K562 (cell line): ENCODE data around the gene PMPCA. TPM values are rescaled to one million over a fixed set of nuclear protein-coding genes. Genes with fewer than 3 reads are reported as not detected.

Experiments
- ATAC-seq: fragments of 200-7000 bp; cut with Tn5 transposase; 3 replicates; pipeline ENCODE4 v1.9.1; 2020; ENCODE audit warnings: moderate library complexity
- BruUV-seq: library from RNA; stranded (reverse); fragments of 400-500 nt; replicated peaks from 2 replicates; lab custom pipeline; 2021; lab: Mats Ljungman, UMichigan
- CTCF ChIA-PET: fragments of 300-600 bp; formaldehyde crosslinking; extraction: SDS; loops from one replicate; lab custom pipeline; 2021; ENCODE audit warnings: low intra/inter-chr PET ratio; lab: Yijun Ruan, JAX
- POLR2A ChIA-PET: fragments of 300-600, 350-650 bp; sonication (Branson Sonifier 250); formaldehyde crosslinking; extraction: SDS; loops from one replicate; lab custom pipeline; 2021; ENCODE audit warnings: antibody characterized with exemption, inconsistent platforms; lab: Yijun Ruan, JAX
- DNase-seq, 4 experiments: peaks; one replicate each; pipeline versions ENCODE4 v3.0.0 to v3.0.0-alpha.2; 2011 to 2018; ENCODE audit warnings: low spot score in 3 of 4, mixed read lengths in 3 of 4; ENCODE audit errors: extremely low read depth in 1 of 4
- FAIRE-seq: peaks from 2 replicates; lab custom pipeline; 2011; peaks lifted over from hg19 to GRCh38; lab: Jason Lieb, UNC
- H2AFZ ChIP-seq: 2 replicates; pipeline ENCODE4 v1.6.0; 2011; ENCODE audit warnings: low read depth, low read length, control low read depth, inconsistent platforms
- H3K27ac ChIP-seq: fragments of 200-600 bp; 3 replicates; pipeline ENCODE4 v1.8.0; 2011; ENCODE audit warnings: low read depth, mild to moderate bottlenecking, control low read depth, inconsistent platforms, low read length, moderate library complexity, mixed read lengths; ENCODE audit errors: extremely low read depth
- H3K27me3 ChIP-seq, 2 experiments: fragments of 300-600 bp in 1 of 2; 2 replicates in 1 of 2; 3 replicates in 1 of 2; pipeline versions ENCODE4 v1.6.0 to v1.8.0; 2011; ENCODE audit warnings: inconsistent platforms in 2 of 2, low read length in 2 of 2, mild to moderate bottlenecking in 1 of 2, mixed read lengths in 1 of 2, moderate library complexity in 1 of 2; ENCODE audit not compliant: control insufficient read depth in 2 of 2, insufficient read depth in 2 of 2
- H3K36me3 ChIP-seq: fragments of 300-600 bp; 3 replicates; pipeline ENCODE4 v1.8.0; 2011; ENCODE audit warnings: mild to moderate bottlenecking, low read length, inconsistent platforms; ENCODE audit not compliant: control insufficient read depth, insufficient read depth
- H3K4me1 ChIP-seq, 2 experiments: fragments of 200-600 bp in 1 of 2; replicated peaks in 1 of 2; 2 replicates in 1 of 2; 3 replicates in 1 of 2; pipeline versions ENCODE4 v1.5.1 to v1.8.0; 2011; ENCODE audit warnings: inconsistent platforms in 2 of 2, low read length in 2 of 2, mild to moderate bottlenecking in 1 of 2, mixed read lengths in 1 of 2, moderate library complexity in 1 of 2; ENCODE audit not compliant: control insufficient read depth in 2 of 2, insufficient read depth in 2 of 2
- H3K4me2 ChIP-seq: 2 replicates; pipeline ENCODE4 v1.6.1; 2011; ENCODE audit warnings: low read length, control low read depth, inconsistent platforms, mixed read lengths; ENCODE audit not compliant: insufficient read depth
- H3K4me3 ChIP-seq: fragments of 200-600 bp; sonication (generic), shearing (Covaris generic); 2 replicates; pipeline ENCODE4 v1.5.1; 2016; ENCODE audit warnings: control low read depth, inconsistent platforms
- H3K79me2 ChIP-seq: fragments of 200-600 bp; 3 replicates; pipeline ENCODE4 v1.8.0; 2011; ENCODE audit warnings: low read length, inconsistent platforms; ENCODE audit not compliant: control insufficient read depth, insufficient read depth
- H3K9ac ChIP-seq, 2 experiments: 2 replicates each; pipeline versions ENCODE4 v1.6.0 to v1.6.1; 2011; ENCODE audit warnings: low read depth in 2 of 2, low read length in 2 of 2, control low read depth in 1 of 2, inconsistent platforms in 1 of 2, mild to moderate bottlenecking in 1 of 2, mixed read lengths in 1 of 2; ENCODE audit not compliant: insufficient read depth in 1 of 2
- H3K9me1 ChIP-seq: one replicate; pipeline ENCODE4 v1.6.0; 2011; ENCODE audit warnings: inconsistent platforms, mild to moderate bottlenecking, low read length, moderate library complexity; ENCODE audit not compliant: control insufficient read depth, insufficient read depth
- H3K9me3 ChIP-seq: replicated peaks from 2 replicates; pipeline ENCODE4 v1.5.1; 2011; ENCODE audit warnings: low read depth, low read length, inconsistent platforms; ENCODE audit not compliant: control insufficient read depth, insufficient read depth
- H4K20me1 ChIP-seq: replicated peaks from 2 replicates; pipeline ENCODE4 v1.6.1; 2011; ENCODE audit warnings: low read length, inconsistent platforms, mixed read lengths; ENCODE audit not compliant: control insufficient read depth, insufficient read depth
- ARID1B ChIP-seq: fragments of 450-650 bp; IDR thresholded peaks from 2 replicates; pipeline ENCODE4 v1.6.1; 2016; ENCODE audit warnings: antibody characterized with exemption, mild to moderate bottlenecking, inconsistent platforms
- ID3 ChIP-seq, 2 experiments: fragments of 250-450 bp in 1 of 2; fragments of 450-650 bp in 1 of 2; sonication (Bioruptor Pico) in 1 of 2; IDR thresholded peaks; 2 replicates each; pipeline versions ENCODE4 v1.6.1 to v1.8.0; 2016 to 2021; ENCODE audit warnings: mild to moderate bottlenecking in 2 of 2, moderate library complexity in 2 of 2, missing compliant biosample characterization in 1 of 2, missing genetic modification characterization in 1 of 2
- KLF16 ChIP-seq: IDR thresholded peaks from 2 replicates; pipeline ENCODE4 v1.6.1; 2016; ENCODE audit warnings: antibody characterized with exemption
- NFIC ChIP-seq: fragments of 450-650 bp; IDR thresholded peaks from 2 replicates; pipeline ENCODE4 v1.6.1; 2017; ENCODE audit warnings: mild to moderate bottlenecking, inconsistent platforms
- RCOR1 ChIP-seq, 2 experiments: IDR thresholded peaks; 2 replicates each; pipeline ENCODE4 v1.6.1; 2012; ENCODE audit warnings: low read depth in 2 of 2, low read length in 2 of 2, borderline replicate concordance in 1 of 2, improper control_type of control experiment in 1 of 2
- RNF219 ChIP-seq: fragments of 250-450 bp; sonication (Bioruptor Pico); IDR thresholded peaks from 2 replicates; pipeline ENCODE4 v1.5.0; 2022; ENCODE audit warnings: mild to moderate bottlenecking
- SRSF7 ChIP-seq: fragments of 200-400 bp; formaldehyde crosslinking; optimal IDR thresholded peaks from 2 replicates; pipeline ENCODE3; 2017; ENCODE audit warnings: mild to moderate bottlenecking, low read depth, low read length
- TCF15 ChIP-seq: fragments of 250-450 bp; sonication (Bioruptor Pico); IDR thresholded peaks from 2 replicates; pipeline ENCODE4 v1.8.0; 2022; ENCODE audit warnings: moderate library complexity, mild to moderate bottlenecking, inconsistent platforms
- ZNF12 ChIP-seq: sonication (generic); formaldehyde crosslinking; IDR thresholded peaks from 2 replicates; pipeline ENCODE4 v1.4.0; 2020; ENCODE audit warnings: mild to moderate bottlenecking, missing genetic modification reagents
- ZNF324 ChIP-seq: fragments of 250-450 bp; sonication (Bioruptor Pico); IDR thresholded peaks from 2 replicates; pipeline ENCODE4 v1.4.0; 2020; ENCODE audit warnings: mild to moderate bottlenecking
- WGBS: fragments of 100-300 bp; shearing (Covaris generic); methylation state at CpG from one replicate; pipeline ENCODE4 v1.1.6; 2016; ENCODE audit warnings: low coverage, mixed read lengths; ENCODE audit not compliant: insufficient coverage; ENCODE audit errors: missing lambda C conversion rate; 5-methylcytosine and 5-hydroxymethylcytosine counted together
- in situ Hi-C: fragments of 300-500 bp; cut with MboI; formaldehyde crosslinking; loops from 4 replicates; pipeline ENCODE4 v1.15.0; 2018; ENCODE audit warnings: inconsistent platforms, mixed read lengths
- intact Hi-C: fragments of 100-400 bp; cut with micrococcal nuclease; formaldehyde crosslinking; loops from 2 replicates; pipeline ENCODE4 v1.14.2; 2022
- polyA plus RNA-seq, 8 experiments: library from polyadenylated mRNA; depleted of rRNA in 4 of 8; stranded (reverse) in 5 of 8; unstranded in 3 of 8; fragments of >200 nt; fragmentation: Nextera tagmentation in 2 of 8; fragmentation: Illumina TruSeq in 1 of 8; extraction: Ambion mirVana in 2 of 8; extraction: Trizol in 1 of 8; gene quantifications; 2 replicates each; pipeline versions ENCODE4 v1.2.1 to v1.2.3, GENCODE V29; 2011 to 2014; ENCODE audit warnings: inconsistent platforms in 1 of 8, missing spikeins in 1 of 8
- total RNA-seq, 7 experiments: library from RNA; depleted of rRNA in 6 of 7; stranded (reverse); fragments of >200 nt in 6 of 7; fragmentation: Illumina TruSeq in 2 of 7; extraction: Trizol in 2 of 7; gene quantifications; 2 replicates each; pipeline versions ENCODE4 v1.2.1 to v1.2.3, GENCODE V29; 2011 to 2021; ENCODE audit warnings: low replicate concordance in 1 of 7
- TF ChIP-seq, protein P1 (sequence below): fragments of 450-650 bp; IDR thresholded peaks from 2 replicates; pipeline ENCODE4 v1.6.1; 2016
- TF ChIP-seq, protein P2 (sequence below): fragments of 450-650 bp; IDR thresholded peaks from 2 replicates; pipeline ENCODE4 v1.6.1; 2017; ENCODE audit warnings: mild to moderate bottlenecking, moderate library complexity
- TF ChIP-seq, protein P3 (sequence below): fragments of 250-450 bp; sonication (Bioruptor Pico); IDR thresholded peaks from 2 replicates; pipeline ENCODE4 v1.5.0; 2020; ENCODE audit warnings: mild to moderate bottlenecking

PMPCA gene
- total and polyA plus RNA-seq, 9 of the 15 experiments (the other 6 are each of a cell fraction or from before 2014, with no cell fraction given), result 23.9 to 143 (median 86.6) TPM

DNA sequence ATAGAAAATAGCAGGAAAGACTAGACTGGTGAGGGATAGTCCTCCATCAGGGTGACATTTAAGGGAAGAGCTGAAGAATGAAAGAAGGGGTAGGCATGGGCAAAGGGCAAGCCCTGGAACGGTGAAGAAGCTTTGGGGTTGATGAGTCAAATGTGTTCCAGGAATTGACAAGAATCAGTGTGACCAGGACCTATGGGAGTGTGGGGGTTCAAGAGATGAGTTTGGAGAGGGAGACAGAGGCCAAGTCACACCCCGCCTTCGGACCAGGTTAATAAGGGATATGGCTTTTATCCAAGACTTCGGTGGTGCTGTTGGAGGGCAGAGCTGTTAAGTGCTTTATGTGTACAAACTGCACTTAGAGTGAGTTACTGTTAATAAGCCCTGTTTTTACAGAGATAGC, 920 bp downstream of the PMPCA start (continued):
- TF ChIP-seq ID3 (CRISPR knock-in tag; IDR thresholded peaks at IDR 0.05), result no peak
- TF ChIP-seq ID3 (tag; IDR thresholded peaks at IDR 0.05), result no peak
- TF ChIP-seq ARID1B, result peak; percentile 27; the same call in 1 of the 2 replicates
- TF ChIP-seq SRSF7, result no peak
- TF ChIP-seq, protein P1, sequence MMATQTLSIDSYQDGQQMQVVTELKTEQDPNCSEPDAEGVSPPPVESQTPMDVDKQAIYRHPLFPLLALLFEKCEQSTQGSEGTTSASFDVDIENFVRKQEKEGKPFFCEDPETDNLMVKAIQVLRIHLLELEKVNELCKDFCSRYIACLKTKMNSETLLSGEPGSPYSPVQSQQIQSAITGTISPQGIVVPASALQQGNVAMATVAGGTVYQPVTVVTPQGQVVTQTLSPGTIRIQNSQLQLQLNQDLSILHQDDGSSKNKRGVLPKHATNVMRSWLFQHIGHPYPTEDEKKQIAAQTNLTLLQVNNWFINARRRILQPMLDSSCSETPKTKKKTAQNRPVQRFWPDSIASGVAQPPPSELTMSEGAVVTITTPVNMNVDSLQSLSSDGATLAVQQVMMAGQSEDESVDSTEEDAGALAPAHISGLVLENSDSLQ, result no peak
- TF ChIP-seq ZNF324, result no peak
- TF ChIP-seq, protein P2, sequence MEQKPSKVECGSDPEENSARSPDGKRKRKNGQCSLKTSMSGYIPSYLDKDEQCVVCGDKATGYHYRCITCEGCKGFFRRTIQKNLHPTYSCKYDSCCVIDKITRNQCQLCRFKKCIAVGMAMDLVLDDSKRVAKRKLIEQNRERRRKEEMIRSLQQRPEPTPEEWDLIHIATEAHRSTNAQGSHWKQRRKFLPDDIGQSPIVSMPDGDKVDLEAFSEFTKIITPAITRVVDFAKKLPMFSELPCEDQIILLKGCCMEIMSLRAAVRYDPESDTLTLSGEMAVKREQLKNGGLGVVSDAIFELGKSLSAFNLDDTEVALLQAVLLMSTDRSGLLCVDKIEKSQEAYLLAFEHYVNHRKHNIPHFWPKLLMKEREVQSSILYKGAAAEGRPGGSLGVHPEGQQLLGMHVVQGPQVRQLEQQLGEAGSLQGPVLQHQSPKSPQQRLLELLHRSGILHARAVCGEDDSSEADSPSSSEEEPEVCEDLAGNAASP, result no peak
- TF ChIP-seq ZNF12 (CRISPR knock-in tag), result 0 out of 2 replicates have a peak, but pooled peaks have one; percentile 0
- TF ChIP-seq KLF16, result no peak
- TF ChIP-seq, all 486 proteins: peak for 5

DNA sequence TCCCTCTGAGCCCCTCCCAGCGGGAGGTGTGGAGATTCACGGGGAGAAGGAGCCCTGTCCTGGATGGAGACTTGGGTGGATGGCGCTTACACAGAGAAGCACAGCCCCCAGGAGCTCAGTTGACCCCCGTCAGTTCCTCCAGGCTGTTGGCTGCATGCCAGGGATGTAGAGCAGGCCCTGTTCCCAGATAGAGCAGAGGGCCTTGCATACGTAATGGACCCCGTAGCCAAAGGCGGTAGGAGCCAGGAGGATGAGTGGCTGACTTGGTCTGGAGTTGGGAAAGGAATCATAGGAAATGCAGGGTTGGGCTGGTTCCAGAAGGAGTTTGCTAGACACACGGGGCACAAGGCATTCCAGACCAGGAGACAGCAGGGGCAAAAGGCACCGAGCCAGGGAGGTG, 2.5 kb downstream of the PMPCA start:
- CTCF ChIA-PET, result no interaction called here
- Histone ChIP-seq H3K4me3 (no peak overlapping the region), H3K4me1 (peaks cover 16 to 28% of the 10 kb centered on the region in 2 experiments; a peak in 4 of 5 replicates), H3K9me3 (no peaks in the 10 kb centered on the region; the same call in 1 of the 2 replicates), H3K27ac (no peak overlapping the region), H3K79me2 (peaks cover 64% of the 10 kb centered on the region), H3K27me3 (no peaks in the 10 kb centered on the region), H3K36me3 (peaks cover 74% of the 10 kb centered on the region), H3K4me2 (no peak overlapping the region), H3K9ac (peak overlapping the region in 1 of 2 experiments; percentile 38; a peak in 2 of 4 replicates), H3K9me1 (no peaks in the 10 kb centered on the region), H4K20me1 (no peaks in the 10 kb centered on the region; the same call in none of the 2 replicates), H2AFZ (no peak overlapping the region)
- peak in 1 of 4 experiments; percentile 40 for DNase-seq
- WGBS, result 85% methylated on average over 9 of the region's 9 CpGs
- no peak for FAIRE-seq
- in situ Hi-C loops, result no loop called here
- BruUV-seq, result no TSS peak
- intact Hi-C loops, result no loop called here
- POLR2A ChIA-PET, result interaction anchor here (1.5 to 2.6 kb wide), 2 partner anchors 11 to 47 kb away, joined by 3 to 15 read pairs; no protein-coding TSS in a partner anchor
- ATAC-seq, result no peak
- peak; percentile 90 for TF ChIP-seq NFIC
- no peak for TF ChIP-seq RNF219
- TF ChIP-seq TCF15 (CRISPR knock-in tag), result no peak
- TF ChIP-seq, protein P3, sequence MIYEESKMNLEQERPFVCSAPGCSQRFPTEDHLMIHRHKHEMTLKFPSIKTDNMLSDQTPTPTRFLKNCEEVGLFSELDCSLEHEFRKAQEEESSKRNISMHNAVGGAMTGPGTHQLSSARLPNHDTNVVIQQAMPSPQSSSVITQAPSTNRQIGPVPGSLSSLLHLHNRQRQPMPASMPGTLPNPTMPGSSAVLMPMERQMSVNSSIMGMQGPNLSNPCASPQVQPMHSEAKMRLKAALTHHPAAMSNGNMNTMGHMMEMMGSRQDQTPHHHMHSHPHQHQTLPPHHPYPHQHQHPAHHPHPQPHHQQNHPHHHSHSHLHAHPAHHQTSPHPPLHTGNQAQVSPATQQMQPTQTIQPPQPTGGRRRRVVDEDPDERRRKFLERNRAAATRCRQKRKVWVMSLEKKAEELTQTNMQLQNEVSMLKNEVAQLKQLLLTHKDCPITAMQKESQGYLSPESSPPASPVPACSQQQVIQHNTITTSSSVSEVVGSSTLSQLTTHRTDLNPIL (CRISPR knock-in tag), result no peak
- TF ChIP-seq RCOR1 (IDR thresholded peaks at IDR 0.05; ENCODE audit: borderline replicate concordance in 1 of 2, low read depth in 2 of 2, low read length in 2 of 2), result no peak
